ENCODE results near the gene TYK2. TPM values are rescaled to one million over a fixed set of nuclear protein-coding genes. Genes with fewer than 3 reads are reported as not detected.

The TYK2 gene
- total and polyA plus RNA-seq, 9 of the 15 experiments (the other 6 are each of a cell fraction or from before 2014, with no cell fraction given), result 15.0 to 182 (median 85.9) TPM

GRCh38 chr19:10421240-10422045, 41.1 kb upstream of the TYK2 start (continued):
- TF ChIP-seq IRF9 (tag; IDR thresholded peaks at IDR 0.05), result no peak
- TF ChIP-seq ZNF184 (CRISPR knock-in tag; IDR thresholded peaks at IDR 0.05), result no peak
- no peak for TF ChIP-seq ZNF217 (CRISPR knock-in tag; IDR thresholded peaks at IDR 0.05)
- TF ChIP-seq ZKSCAN3 (CRISPR knock-in tag; IDR thresholded peaks at IDR 0.05), result no peak
- no peak for TF ChIP-seq HDGF (IDR thresholded peaks at IDR 0.05)
- no peak for TF ChIP-seq POLR2B (IDR thresholded peaks at IDR 0.05; ENCODE audit: low read depth, partially characterized antibody)
- TF ChIP-seq HIVEP1 (CRISPR knock-in tag; IDR thresholded peaks at IDR 0.05), result no peak
- no peak for TF ChIP-seq ZBTB5 (IDR thresholded peaks at IDR 0.05)
- TF ChIP-seq CCNT2 (IDR thresholded peaks at IDR 0.05; ENCODE audit: borderline replicate concordance, extremely low read depth, insufficient read length, low read depth, low read length), result no peak
- TF ChIP-seq, protein P1, sequence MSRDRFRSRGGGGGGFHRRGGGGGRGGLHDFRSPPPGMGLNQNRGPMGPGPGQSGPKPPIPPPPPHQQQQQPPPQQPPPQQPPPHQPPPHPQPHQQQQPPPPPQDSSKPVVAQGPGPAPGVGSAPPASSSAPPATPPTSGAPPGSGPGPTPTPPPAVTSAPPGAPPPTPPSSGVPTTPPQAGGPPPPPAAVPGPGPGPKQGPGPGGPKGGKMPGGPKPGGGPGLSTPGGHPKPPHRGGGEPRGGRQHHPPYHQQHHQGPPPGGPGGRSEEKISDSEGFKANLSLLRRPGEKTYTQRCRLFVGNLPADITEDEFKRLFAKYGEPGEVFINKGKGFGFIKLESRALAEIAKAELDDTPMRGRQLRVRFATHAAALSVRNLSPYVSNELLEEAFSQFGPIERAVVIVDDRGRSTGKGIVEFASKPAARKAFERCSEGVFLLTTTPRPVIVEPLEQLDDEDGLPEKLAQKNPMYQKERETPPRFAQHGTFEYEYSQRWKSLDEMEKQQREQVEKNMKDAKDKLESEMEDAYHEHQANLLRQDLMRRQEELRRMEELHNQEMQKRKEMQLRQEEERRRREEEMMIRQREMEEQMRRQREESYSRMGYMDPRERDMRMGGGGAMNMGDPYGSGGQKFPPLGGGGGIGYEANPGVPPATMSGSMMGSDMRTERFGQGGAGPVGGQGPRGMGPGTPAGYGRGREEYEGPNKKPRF (IDR thresholded peaks at IDR 0.05; ENCODE audit: low read depth, low read length), result no peak
- no peak for TF ChIP-seq HNRNPK (IDR thresholded peaks at IDR 0.05; ENCODE audit: low read depth, low read length, poor library complexity, severe bottlenecking)
- TF ChIP-seq SMAD1 (IDR thresholded peaks at IDR 0.05; ENCODE audit: low read depth, low read length, partially characterized antibody), result no peak
- no peak for TF ChIP-seq ZNF224 (CRISPR knock-in tag; IDR thresholded peaks at IDR 0.05)
- TF ChIP-seq, protein P2, sequence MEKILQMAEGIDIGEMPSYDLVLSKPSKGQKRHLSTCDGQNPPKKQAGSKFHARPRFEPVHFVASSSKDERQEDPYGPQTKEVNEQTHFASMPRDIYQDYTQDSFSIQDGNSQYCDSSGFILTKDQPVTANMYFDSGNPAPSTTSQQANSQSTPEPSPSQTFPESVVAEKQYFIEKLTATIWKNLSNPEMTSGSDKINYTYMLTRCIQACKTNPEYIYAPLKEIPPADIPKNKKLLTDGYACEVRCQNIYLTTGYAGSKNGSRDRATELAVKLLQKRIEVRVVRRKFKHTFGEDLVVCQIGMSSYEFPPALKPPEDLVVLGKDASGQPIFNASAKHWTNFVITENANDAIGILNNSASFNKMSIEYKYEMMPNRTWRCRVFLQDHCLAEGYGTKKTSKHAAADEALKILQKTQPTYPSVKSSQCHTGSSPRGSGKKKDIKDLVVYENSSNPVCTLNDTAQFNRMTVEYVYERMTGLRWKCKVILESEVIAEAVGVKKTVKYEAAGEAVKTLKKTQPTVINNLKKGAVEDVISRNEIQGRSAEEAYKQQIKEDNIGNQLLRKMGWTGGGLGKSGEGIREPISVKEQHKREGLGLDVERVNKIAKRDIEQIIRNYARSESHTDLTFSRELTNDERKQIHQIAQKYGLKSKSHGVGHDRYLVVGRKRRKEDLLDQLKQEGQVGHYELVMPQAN (IDR thresholded peaks at IDR 0.05; ENCODE audit: borderline replicate concordance), result 0 out of 2 replicates have a peak, but pooled peaks have one; percentile 33
- no peak for TF ChIP-seq TSC22D4 (tag; IDR thresholded peaks at IDR 0.05)
- TF ChIP-seq, protein P3, sequence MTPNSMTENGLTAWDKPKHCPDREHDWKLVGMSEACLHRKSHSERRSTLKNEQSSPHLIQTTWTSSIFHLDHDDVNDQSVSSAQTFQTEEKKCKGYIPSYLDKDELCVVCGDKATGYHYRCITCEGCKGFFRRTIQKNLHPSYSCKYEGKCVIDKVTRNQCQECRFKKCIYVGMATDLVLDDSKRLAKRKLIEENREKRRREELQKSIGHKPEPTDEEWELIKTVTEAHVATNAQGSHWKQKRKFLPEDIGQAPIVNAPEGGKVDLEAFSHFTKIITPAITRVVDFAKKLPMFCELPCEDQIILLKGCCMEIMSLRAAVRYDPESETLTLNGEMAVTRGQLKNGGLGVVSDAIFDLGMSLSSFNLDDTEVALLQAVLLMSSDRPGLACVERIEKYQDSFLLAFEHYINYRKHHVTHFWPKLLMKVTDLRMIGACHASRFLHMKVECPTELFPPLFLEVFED (CRISPR knock-in tag; conservative IDR thresholded peaks at IDR 0.05), result no peak
- no peak for TF ChIP-seq ZNF239 (CRISPR knock-in tag; IDR thresholded peaks at IDR 0.05)
- no peak for TF ChIP-seq NR2C2 (CRISPR knock-in tag; IDR thresholded peaks at IDR 0.05)
- TF ChIP-seq NR2C2 (tag; IDR thresholded peaks at IDR 0.05), result no peak

All from K562 (cell line).